Measurements from ENCODE around the gene ZNF865. TPM values are rescaled to one million over a fixed set of nuclear protein-coding genes. Genes with fewer than 3 reads are reported as not detected.
A peak's percentile ranks its signal among the peaks of the same experiment; 100 is the strongest.

ZNF865 gene
- total and polyA plus RNA-seq, 8 donors, result 5.7 to 9.7 (median 7.8) TPM

GRCh38 chr19:55592391-55593090 is 12.9 kb upstream of the ZNF865 start:
- no peak for ATAC-seq

GRCh38 chr19:55593096-55593772 is 12.2 kb upstream of the ZNF865 start:
- H3K9me3 ChIP-seq, result no peaks in the 10 kb centered on the region
- peak in 3 of 6 donors; percentile 8 to 69 (median 42) for DNase-seq
- H3K4me1 ChIP-seq, result no peaks in the 10 kb centered on the region
- no peak overlapping the region for H3K27ac ChIP-seq
- WGBS, 2 donors, result 88 to 89% methylated on average over 61 to 68 of the region's 68 CpGs
- no peak for TF ChIP-seq CTCF (IDR thresholded peaks at IDR 0.05)
- H3K4me3 ChIP-seq, result no peak overlapping the region
- peaks cover 0 to 19% (median 3%) of the 10 kb centered on the region in 3 donors for H3K36me3 ChIP-seq
- no peaks in the 10 kb centered on the region for H3K27me3 ChIP-seq
- FAIRE-seq, result no peak
- intact Hi-C loops (cut with DNase I), result no loop called here
- ATAC-seq, result no peak

More at GRCh38 chr19:55592391-55593090, 12.9 kb upstream of the ZNF865 start:
- Histone ChIP-seq H3K27me3 (no peaks in the 10 kb centered on the region), H3K36me3 (peaks cover 0 to 19% (median 3%) of the 10 kb centered on the region in 3 donors), H3K4me3 (no peak overlapping the region), H3K4me1 (no peaks in the 10 kb centered on the region), H3K9me3 (no peaks in the 10 kb centered on the region), H3K27ac (no peak overlapping the region)
- peak in 3 of 6 donors; percentile 10 to 65 (median 42) for DNase-seq
- 91 to 95% methylated on average over 56 to 73 of the region's 73 CpGs for WGBS, 2 donors
- no peak for FAIRE-seq
- TF ChIP-seq CTCF (IDR thresholded peaks at IDR 0.05), result no peak
- intact Hi-C loops (cut with DNase I), result no loop called here

GRCh38 chr19:55594996-55595545 is 10.4 kb upstream of the ZNF865 start:
- TF ChIP-seq CTCF (IDR thresholded peaks at IDR 0.05), result no peak
- no peaks in the 10 kb centered on the region for H3K4me1 ChIP-seq
- H3K4me3 ChIP-seq, result no peak overlapping the region
- no peaks in the 10 kb centered on the region for H3K9me3 ChIP-seq
- ATAC-seq (no peak), FAIRE-seq (no peak), DNase-seq (no peak)
- H3K36me3 ChIP-seq, result peaks cover 0 to 19% (median 3%) of the 10 kb centered on the region in 3 donors
- intact Hi-C loops (cut with DNase I), result no loop called here
- H3K27ac ChIP-seq, result no peak overlapping the region
- WGBS, 2 donors, result 89% methylated on average over 4 of the region's 4 CpGs
- no peaks in the 10 kb centered on the region for H3K27me3 ChIP-seq

- ATAC-seq (no peak), DNase-seq (no peak), FAIRE-seq (no peak)
- TF ChIP-seq CTCF (IDR thresholded peaks at IDR 0.05), result no peak
- H3K36me3 ChIP-seq, result peaks cover 0 to 19% (median 3%) of the 10 kb centered on the region in 3 donors
- 95% methylated on average over 3 of the region's 3 CpGs for WGBS, 2 donors
- H3K9me3 ChIP-seq, result no peaks in the 10 kb centered on the region
- H3K27me3 ChIP-seq, result no peaks in the 10 kb centered on the region
- intact Hi-C loops (cut with DNase I), result no loop called here
- no peak overlapping the region for H3K4me3 ChIP-seq
- H3K4me1 ChIP-seq, result peaks cover 0 to 5% (median 0%) of the 10 kb centered on the region in 3 donors
- no peak overlapping the region for H3K27ac ChIP-seq
Measured at GRCh38 chr19:55596304-55596703, 9.1 kb upstream of the ZNF865 start.

Measured in pancreas (tissue), 10 donors.